Measurements from ENCODE around the gene SORCS2. TPM values are rescaled to one million over a fixed set of nuclear protein-coding genes. Genes with fewer than 3 reads are reported as not detected.

Gene SORCS2
- total and polyA plus RNA-seq, 2 donors (not counting 1 experiment from before 2014, with no cell fraction given), result not detected

- ChIA-PET POLR2A (no interaction called here), CTCF (no interaction called here)
- Histone ChIP-seq H3K36me3 (replicated peaks in 1 of 2; ENCODE audit: control extremely low read depth in 1 of 2, control insufficient read depth in 1 of 2, extremely low read depth in 1 of 2, insufficient read depth in 2 of 2, low read length in 1 of 2) (no peaks in the 10 kb centered on the region), H4K20me1 (ENCODE audit: control insufficient read depth, insufficient read depth, low read length, poor library complexity, severe bottlenecking) (no peaks in the 10 kb centered on the region), H3K27me3 (replicated peaks in 1 of 4; ENCODE audit: control extremely low read depth in 1 of 4, control insufficient read depth in 3 of 4, insufficient read depth in 4 of 4, low read length in 3 of 4) (no peaks in the 10 kb centered on the region), H3K27ac (ENCODE audit: low read length in 2 of 2) (no peak overlapping the region), H3K4me1 (ENCODE audit: control insufficient read depth in 2 of 2, insufficient read depth in 2 of 2, low read length in 2 of 2) (no peaks in the 10 kb centered on the region), H3K9me3 (ENCODE audit: control extremely low read depth in 1 of 3, control insufficient read depth in 2 of 3, insufficient read depth in 1 of 3, low read length in 2 of 3) (peaks cover 0 to 12% (median 0%) of the 10 kb centered on the region in 3 donors), H3K9ac (ENCODE audit: low read length) (no peak overlapping the region), H3K4me3 (ENCODE audit: control extremely low read depth in 1 of 5, extremely low read depth in 1 of 5, insufficient read depth in 1 of 5, low read depth in 2 of 5, low read length in 4 of 5) (no peak overlapping the region), H3K4me2 (replicated peaks; ENCODE audit: low read depth, low read length, poor library complexity, severe bottlenecking) (no peak overlapping the region), H2AFZ (ENCODE audit: insufficient read depth, low read depth, low read length, poor library complexity, severe bottlenecking) (no peak overlapping the region), H3K79me2 (ENCODE audit: control insufficient read depth, insufficient read depth, low read length) (no peaks in the 10 kb centered on the region)
- no peaks in the 10 kb centered on the region for H3K4me1 Mint-ChIP-seq
- H3K27ac Mint-ChIP-seq, result no peak overlapping the region
- peaks cover 3% of the 10 kb centered on the region for H3K27me3 Mint-ChIP-seq
- H3K4me3 Mint-ChIP-seq, result no peak overlapping the region
- TF ChIP-seq EZH2 (IDR thresholded peaks at IDR 0.05; ENCODE audit: borderline replicate concordance, insufficient read depth, low read depth, low read length, poor library complexity, severe bottlenecking) (no peak), CTCF (IDR thresholded peaks at IDR 0.05) (no peak)
- 90% methylated on average over 8 of the region's 9 CpGs for WGBS (ENCODE audit: insufficient coverage)
- ATAC-seq (ENCODE audit: low read depth) (no peak), DNase-seq (no peak)
- intact Hi-C loops (cut with micrococcal nuclease), result no loop called here
- H3K9me3 Mint-ChIP-seq (ENCODE audit: insufficient read depth), result no peaks in the 10 kb centered on the region
Measured at GRCh38 chr4:7357323-7357722, 165.0 kb downstream of the SORCS2 start.

GRCh38 chr4:7358100-7358735 lies 165.9 kb downstream of the SORCS2 start:
- Histone ChIP-seq H3K36me3 (replicated peaks in 1 of 2; ENCODE audit: control extremely low read depth in 1 of 2, control insufficient read depth in 1 of 2, extremely low read depth in 1 of 2, insufficient read depth in 2 of 2, low read length in 1 of 2) (no peaks in the 10 kb centered on the region), H3K27ac (ENCODE audit: low read length in 2 of 2) (no peak overlapping the region), H2AFZ (ENCODE audit: insufficient read depth, low read depth, low read length, poor library complexity, severe bottlenecking) (no peak overlapping the region), H3K9me3 (ENCODE audit: control extremely low read depth in 1 of 3, control insufficient read depth in 2 of 3, insufficient read depth in 1 of 3, low read length in 2 of 3) (peaks cover 0 to 12% (median 0%) of the 10 kb centered on the region in 3 donors), H3K27me3 (replicated peaks in 1 of 4; ENCODE audit: control extremely low read depth in 1 of 4, control insufficient read depth in 3 of 4, insufficient read depth in 4 of 4, low read length in 3 of 4) (no peaks in the 10 kb centered on the region), H4K20me1 (ENCODE audit: control insufficient read depth, insufficient read depth, low read length, poor library complexity, severe bottlenecking) (no peaks in the 10 kb centered on the region), H3K9ac (ENCODE audit: low read length) (no peak overlapping the region), H3K4me1 (ENCODE audit: control insufficient read depth in 2 of 2, insufficient read depth in 2 of 2, low read length in 2 of 2) (no peaks in the 10 kb centered on the region), H3K79me2 (ENCODE audit: control insufficient read depth, insufficient read depth, low read length) (no peaks in the 10 kb centered on the region), H3K4me3 (ENCODE audit: control extremely low read depth in 1 of 5, extremely low read depth in 1 of 5, insufficient read depth in 1 of 5, low read depth in 2 of 5, low read length in 4 of 5) (no peak overlapping the region), H3K4me2 (replicated peaks; ENCODE audit: low read depth, low read length, poor library complexity, severe bottlenecking) (no peak overlapping the region)
- ATAC-seq (ENCODE audit: low read depth) (no peak), DNase-seq (no peak)
- H3K27me3 Mint-ChIP-seq, result no peaks in the 10 kb centered on the region
- CTCF ChIA-PET, result no interaction called here
- WGBS (ENCODE audit: insufficient coverage), result 89% methylated on average over 7 of the region's 11 CpGs
- no peaks in the 10 kb centered on the region for H3K4me1 Mint-ChIP-seq
- POLR2A ChIA-PET, result no interaction called here
- H3K4me3 Mint-ChIP-seq, result no peak overlapping the region
- TF ChIP-seq EZH2 (IDR thresholded peaks at IDR 0.05; ENCODE audit: borderline replicate concordance, insufficient read depth, low read depth, low read length, poor library complexity, severe bottlenecking) (no peak), CTCF (IDR thresholded peaks at IDR 0.05) (no peak)
- no peaks in the 10 kb centered on the region for H3K9me3 Mint-ChIP-seq (ENCODE audit: insufficient read depth)
- no peak overlapping the region for H3K27ac Mint-ChIP-seq
- intact Hi-C loops (cut with micrococcal nuclease), result no loop called here
